ENCODE results near the gene RIMKLA.
A peak's percentile ranks its signal among the peaks of the same experiment; 100 is the strongest.

The RIMKLA gene

GRCh38 chr1:42369471-42369870 is 11.1 kb upstream of the RIMKLA start:
- DNase-seq (ENCODE audit: low read depth, low spot score) = no peak
- H3K4me3 ChIP-seq (ENCODE audit: low read length) = no peak overlapping the region

- H3K4me3 ChIP-seq (ENCODE audit: low read length) = no peak overlapping the region
- no peak for DNase-seq (ENCODE audit: low read depth, low spot score)
These were observed 9.6 kb upstream of the RIMKLA start for GRCh38 chr1:42370876-42371549.

GRCh38 chr1:42372796-42373195 is 7.8 kb upstream of the RIMKLA start:
- no peak overlapping the region for H3K4me3 ChIP-seq (ENCODE audit: low read length)
- no peak for DNase-seq (ENCODE audit: low read depth, low spot score)

GRCh38 chr1:42379794-42380585 is 602 bp upstream of the RIMKLA start:
- peak overlapping the region; percentile 59 for H3K4me3 ChIP-seq (ENCODE audit: low read length)
- no peak for DNase-seq (ENCODE audit: low read depth, low spot score)

- DNase-seq (ENCODE audit: low read depth, low spot score) = no peak
- peak overlapping the region; percentile 59 for H3K4me3 ChIP-seq (ENCODE audit: low read length)
These were observed 685 bp downstream of the RIMKLA start for GRCh38 chr1:42381280-42381673.

- DNase-seq (ENCODE audit: low read depth, low spot score) = no peak
- H3K4me3 ChIP-seq (ENCODE audit: low read length) = no peak overlapping the region
These were observed 4.7 kb downstream of the RIMKLA start for GRCh38 chr1:42385283-42385682.

GRCh38 chr1:42386051-42386450 is 5.5 kb downstream of the RIMKLA start:
- no peak overlapping the region for H3K4me3 ChIP-seq (ENCODE audit: low read length)
- DNase-seq (ENCODE audit: low read depth, low spot score) = no peak

GRCh38 chr1:42392255-42392654 is 11.7 kb downstream of the RIMKLA start:
- no peak for DNase-seq (ENCODE audit: low read depth, low spot score)
- H3K4me3 ChIP-seq (ENCODE audit: low read length) = no peak overlapping the region

- no peak for DNase-seq (ENCODE audit: low read depth, low spot score)
- H3K4me3 ChIP-seq (ENCODE audit: low read length) = no peak overlapping the region
These were observed 12.6 kb downstream of the RIMKLA start for GRCh38 chr1:42392967-42393848.

GRCh38 chr1:42399315-42400100 is 18.9 kb downstream of the RIMKLA start:
- no peak for DNase-seq (ENCODE audit: low read depth, low spot score)
- H3K4me3 ChIP-seq (ENCODE audit: low read length) = no peak overlapping the region

- H3K4me3 ChIP-seq (ENCODE audit: low read length) = no peak overlapping the region
- DNase-seq (ENCODE audit: low read depth, low spot score) = no peak
These were observed 23.3 kb downstream of the RIMKLA start for GRCh38 chr1:42403880-42404400.

- no peak for DNase-seq (ENCODE audit: low read depth, low spot score)
- no peak overlapping the region for H3K4me3 ChIP-seq (ENCODE audit: low read length)
These were observed 34.2 kb downstream of the RIMKLA start for GRCh38 chr1:42414551-42415496.

- no peak for DNase-seq (ENCODE audit: low read depth, low spot score)
- no peak overlapping the region for H3K4me3 ChIP-seq (ENCODE audit: low read length)
These were observed 36.6 kb downstream of the RIMKLA start for GRCh38 chr1:42417166-42417565.

- no peak overlapping the region for H3K4me3 ChIP-seq (ENCODE audit: low read length)
- no peak for DNase-seq (ENCODE audit: low read depth, low spot score)
These were observed 37.9 kb downstream of the RIMKLA start for GRCh38 chr1:42418516-42418915.

GRCh38 chr1:42419126-42419821 is 38.7 kb downstream of the RIMKLA start:
- no peak overlapping the region for H3K4me3 ChIP-seq (ENCODE audit: low read length)
- DNase-seq (ENCODE audit: low read depth, low spot score) = no peak

- DNase-seq (ENCODE audit: low read depth, low spot score) = no peak
These were observed 39.5 kb downstream of the RIMKLA start for GRCh38 chr1:42420121-42420520.

GRCh38 chr1:42420911-42421585 is 40.5 kb downstream of the RIMKLA start:
- no peak overlapping the region for H3K4me3 ChIP-seq (ENCODE audit: low read length)
- peak; percentile 5 for DNase-seq (ENCODE audit: low read depth, low spot score)

More at GRCh38 chr1:42420121-42420520, 39.5 kb downstream of the RIMKLA start:
- no peak overlapping the region for H3K4me3 ChIP-seq (ENCODE audit: low read length)

Measured in Jurkat, Clone E6-1 (cell line).